GM21367 (cell line): ENCODE results near the gene LAMA3.
"Not testable (repeated sequence)": the region's sequence is repeated elsewhere in the genome, so short reads cannot be mapped to it uniquely, and the experiment has no call there.

Experiments
- ATAC-seq: cut with Tn5 transposase; IDR thresholded peaks from one replicate; pipeline ENCODE4 v1.9.1; 2021; ENCODE audit not compliant: unreplicated experiment

LAMA3 gene

GRCh38 chr18:23731861-23732260 is 42.6 kb downstream of the LAMA3 start:
- no peak for ATAC-seq

- ATAC-seq = no peak
Measured at GRCh38 chr18:23732439-23732838, 43.2 kb downstream of the LAMA3 start.

GRCh38 chr18:23733265-23733664 is 44.0 kb downstream of the LAMA3 start:
- ATAC-seq = not testable (repeated sequence)

- ATAC-seq = no peak
Measured at GRCh38 chr18:23733895-23734294, 44.6 kb downstream of the LAMA3 start.

- ATAC-seq = no peak
Measured at GRCh38 chr18:23735021-23735464, 45.8 kb downstream of the LAMA3 start.

- ATAC-seq = no peak
Measured at GRCh38 chr18:23737578-23737977, 48.3 kb downstream of the LAMA3 start.

GRCh38 chr18:23738151-23738550 is 48.9 kb downstream of the LAMA3 start:
- ATAC-seq = no peak

DNA sequence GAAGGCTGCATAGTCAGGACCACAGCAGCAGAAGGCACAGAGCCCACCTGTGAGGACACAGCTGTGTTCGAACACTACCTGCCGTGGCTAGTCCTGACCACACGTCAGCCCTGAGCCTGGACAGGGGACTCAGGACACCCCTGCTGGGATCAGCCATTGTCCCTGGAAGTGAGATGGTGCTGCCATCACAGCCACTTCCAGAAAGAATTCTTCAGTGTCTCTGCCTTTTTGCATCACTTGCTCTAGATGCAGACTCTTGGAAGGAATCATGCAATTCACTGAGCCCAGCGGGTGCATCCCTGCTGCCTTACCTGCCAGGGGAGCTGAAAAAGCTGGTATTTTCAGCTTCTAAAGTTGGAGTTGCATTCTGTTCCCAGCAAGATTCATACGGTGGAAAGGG is 49.3 kb downstream of the LAMA3 start:
- no peak for ATAC-seq

DNA sequence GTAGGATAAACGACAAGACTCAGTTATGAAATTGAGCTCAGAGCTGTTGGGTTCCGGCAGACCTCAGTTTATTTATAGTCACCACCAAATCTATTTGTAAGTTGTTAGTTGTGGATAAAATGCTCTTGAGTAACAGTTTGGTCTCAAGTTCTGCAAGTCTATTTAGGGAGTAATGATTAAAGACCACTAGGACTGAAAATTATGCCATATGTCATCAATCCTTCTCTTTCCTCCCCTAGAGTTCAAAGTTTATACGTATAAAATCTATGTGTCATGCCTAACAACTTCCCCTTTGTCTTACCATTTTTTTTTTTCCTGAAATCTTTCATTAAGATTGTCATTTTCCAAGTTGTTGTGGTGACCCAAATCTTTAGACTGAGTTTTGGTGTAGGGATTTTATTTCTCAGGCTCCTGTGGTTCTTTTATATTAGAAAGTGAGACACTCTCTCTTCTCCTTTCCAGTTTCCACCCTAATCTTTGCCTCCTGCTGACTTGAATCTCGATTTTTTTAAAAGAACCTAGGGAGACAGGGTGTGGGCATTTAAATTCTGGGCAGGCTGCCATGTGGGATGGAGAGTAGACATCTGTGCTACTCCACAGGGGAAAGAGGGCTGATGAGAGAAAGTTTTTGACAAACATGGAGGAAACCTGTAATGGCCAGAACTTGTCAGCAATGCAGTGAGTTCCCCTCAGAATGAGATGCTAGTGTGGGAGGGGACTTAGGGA is 51.0 kb downstream of the LAMA3 start:
- no peak for ATAC-seq

GRCh38 chr18:23741967-23742366 is 52.7 kb downstream of the LAMA3 start:
- not testable (repeated sequence) for ATAC-seq

DNA sequence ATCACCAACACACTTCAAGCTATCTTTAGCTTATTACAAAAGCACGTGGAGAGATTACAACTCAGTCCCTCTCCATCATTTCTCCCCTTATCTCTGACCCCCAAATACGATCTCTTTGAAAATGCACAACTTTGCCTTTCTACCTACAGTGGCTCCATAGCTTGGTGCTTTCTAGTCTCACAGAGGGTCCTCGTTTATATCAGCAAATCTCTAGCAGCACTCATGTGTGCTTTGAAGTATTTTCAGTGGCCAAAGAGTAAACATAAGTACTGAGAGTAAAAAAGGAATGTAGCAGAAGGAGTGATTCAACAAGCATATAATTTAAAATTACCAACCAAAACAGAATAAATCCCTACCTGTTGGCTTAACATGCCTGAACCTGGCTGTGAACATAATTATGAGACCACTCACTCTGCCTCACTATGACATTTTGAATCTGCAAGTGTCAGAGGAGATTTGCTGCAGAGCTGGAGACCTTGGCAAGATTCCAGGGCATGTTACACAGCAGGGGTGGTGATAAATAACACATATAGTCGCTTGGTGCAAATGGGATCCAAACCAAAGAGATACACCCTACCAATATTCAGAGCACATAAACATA is 54.6 kb downstream of the LAMA3 start:
- ATAC-seq = no peak

DNA sequence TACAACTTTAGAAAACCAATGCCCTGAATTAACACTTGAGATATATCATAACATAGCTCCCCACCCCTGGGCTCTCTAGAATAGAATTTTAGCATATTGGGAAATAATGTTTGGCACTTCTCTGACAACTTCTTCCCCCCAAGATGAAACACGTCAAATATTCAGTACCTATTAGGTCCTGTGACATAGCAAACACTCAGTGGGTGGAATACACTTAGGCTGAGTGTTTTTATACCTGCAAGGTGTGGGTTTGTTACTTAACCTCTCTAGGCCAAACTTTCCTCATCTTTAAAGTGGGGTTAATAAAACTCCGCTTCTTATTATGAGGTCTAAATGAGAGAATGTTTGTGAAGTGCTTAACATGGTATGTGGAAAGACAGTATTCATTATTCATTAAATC is 56.1 kb downstream of the LAMA3 start:
- ATAC-seq = no peak

DNA sequence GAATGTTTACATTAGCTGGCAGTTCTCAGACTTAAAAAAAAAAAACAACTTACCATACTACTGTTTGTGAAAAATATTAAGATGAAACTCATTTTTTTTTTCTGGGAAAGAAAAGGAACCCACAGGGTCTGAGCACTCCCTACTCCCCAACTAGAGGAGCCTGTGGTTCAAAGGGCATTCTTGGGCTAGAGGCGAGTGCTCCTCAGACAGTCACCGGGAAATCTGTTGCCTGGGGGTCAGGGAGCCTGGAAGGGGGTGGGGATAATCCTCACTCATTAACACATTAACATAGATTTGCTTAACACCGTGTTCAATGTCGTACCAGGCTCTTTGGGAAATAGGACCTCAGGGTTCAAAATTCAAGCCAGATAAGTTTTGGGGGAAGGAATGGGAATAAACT is 57.6 kb downstream of the LAMA3 start:
- ATAC-seq = no peak

DNA sequence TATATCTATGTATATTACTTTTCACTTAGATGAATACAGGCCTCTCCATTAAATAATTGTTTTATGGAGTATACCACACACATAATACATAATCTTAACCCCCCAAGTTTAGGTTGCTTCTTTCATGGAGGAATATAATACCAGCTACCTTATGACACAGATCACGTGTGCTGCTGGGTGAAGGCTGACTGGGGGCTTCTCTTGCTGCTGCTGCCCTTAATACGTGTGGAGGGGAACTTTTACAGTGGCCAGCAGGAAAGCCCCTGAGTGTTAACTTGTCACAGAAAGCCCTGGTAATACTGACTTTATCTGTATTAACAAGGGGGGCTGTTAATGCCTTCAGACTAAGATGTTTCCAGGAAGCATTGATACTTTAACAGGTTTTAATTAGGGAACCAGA is 63.1 kb downstream of the LAMA3 start:
- ATAC-seq = no peak

DNA sequence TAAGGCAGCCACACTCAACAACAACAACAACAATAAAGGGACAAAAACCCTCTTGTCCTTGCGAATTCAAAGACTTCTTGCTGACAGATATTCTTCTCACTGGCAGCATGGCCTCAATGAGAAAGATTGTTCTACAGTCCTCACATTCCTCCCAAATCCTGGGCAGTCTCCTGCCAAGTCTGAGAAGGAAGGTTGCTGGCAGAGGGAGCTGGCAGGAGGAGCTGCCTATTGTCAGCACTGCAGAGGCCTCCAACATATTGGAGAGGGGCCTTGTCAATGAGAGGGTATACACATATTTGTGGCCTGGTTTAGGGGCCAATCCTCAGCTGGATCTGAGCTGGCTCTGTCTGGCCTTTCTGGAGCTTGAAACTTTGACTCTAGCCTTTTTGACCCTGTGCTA is 63.5 kb downstream of the LAMA3 start:
- no peak for ATAC-seq

GRCh38 chr18:23756590-23757436 is 67.6 kb downstream of the LAMA3 start:
- no peak for ATAC-seq

DNA sequence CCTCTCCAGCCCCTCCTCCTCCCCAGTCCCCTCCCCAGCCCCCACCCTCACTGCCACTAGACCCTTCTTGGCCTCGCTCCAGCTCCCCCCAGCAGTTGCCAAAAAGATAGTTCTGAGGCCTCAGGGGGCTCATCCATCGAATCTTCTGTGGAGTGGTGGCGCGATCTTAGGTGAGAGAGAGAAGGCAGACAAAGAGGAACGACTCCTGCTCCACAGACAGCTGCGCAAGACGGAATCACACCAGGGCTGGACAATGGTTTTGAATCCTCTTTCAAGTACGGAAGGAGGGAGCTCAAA is 68.1 kb downstream of the LAMA3 start:
- ATAC-seq = no peak

DNA sequence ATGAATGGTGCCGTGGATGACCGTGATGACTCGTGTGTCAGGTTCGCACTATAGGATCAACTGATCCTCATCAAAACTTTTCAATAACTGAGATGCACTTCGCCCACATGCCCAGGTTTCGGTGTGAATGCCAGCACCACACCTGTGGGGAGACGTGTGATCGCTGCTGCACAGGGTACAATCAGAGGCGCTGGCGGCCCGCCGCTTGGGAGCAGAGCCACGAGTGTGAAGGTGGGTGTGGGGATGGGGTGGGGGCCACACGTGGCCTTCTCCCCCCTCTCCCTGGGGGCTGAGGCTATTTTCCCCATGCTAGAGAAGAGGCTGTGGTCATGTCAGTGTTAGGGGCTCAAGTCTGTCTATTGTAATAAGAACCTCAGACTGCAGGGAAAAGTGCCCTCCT is 69.0 kb downstream of the LAMA3 start:
- no peak for ATAC-seq

DNA sequence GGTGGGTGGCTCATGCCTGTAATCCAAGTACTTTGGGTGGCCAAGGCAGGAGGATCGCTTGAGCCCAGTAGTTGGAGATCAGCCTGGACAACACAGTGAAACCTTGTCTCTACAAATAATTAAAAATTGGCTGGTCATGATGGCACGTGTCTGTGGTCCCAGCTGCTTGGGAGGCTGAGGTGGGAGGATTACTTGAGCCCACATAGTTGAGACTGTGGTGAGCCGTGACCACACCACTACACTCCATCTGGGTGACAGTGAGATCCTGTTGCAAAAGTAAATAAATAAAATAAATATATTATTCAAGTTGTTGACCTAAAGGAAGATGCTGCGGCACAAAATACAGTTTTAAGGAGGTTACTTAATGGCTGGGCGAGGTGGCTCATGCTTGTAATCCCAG is 72.7 kb downstream of the LAMA3 start:
- ATAC-seq = no peak

DNA sequence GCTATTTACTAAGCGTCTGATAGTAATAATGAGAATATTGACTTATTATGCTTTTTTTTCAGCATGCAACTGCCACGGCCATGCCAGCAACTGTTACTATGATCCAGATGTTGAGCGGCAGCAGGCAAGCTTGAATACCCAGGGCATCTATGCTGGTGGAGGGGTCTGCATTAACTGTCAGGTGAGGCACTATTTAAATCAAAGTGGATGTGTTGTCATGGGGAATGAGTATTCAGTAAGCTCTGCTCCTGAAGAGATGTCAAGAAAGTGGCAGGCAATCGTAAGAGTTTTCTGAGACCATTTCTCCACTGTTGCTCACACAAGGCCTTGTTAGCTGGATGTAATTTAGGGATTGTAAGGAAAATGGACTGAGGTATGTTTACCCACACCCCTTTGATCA is 74.1 kb downstream of the LAMA3 start:
- no peak for ATAC-seq

DNA sequence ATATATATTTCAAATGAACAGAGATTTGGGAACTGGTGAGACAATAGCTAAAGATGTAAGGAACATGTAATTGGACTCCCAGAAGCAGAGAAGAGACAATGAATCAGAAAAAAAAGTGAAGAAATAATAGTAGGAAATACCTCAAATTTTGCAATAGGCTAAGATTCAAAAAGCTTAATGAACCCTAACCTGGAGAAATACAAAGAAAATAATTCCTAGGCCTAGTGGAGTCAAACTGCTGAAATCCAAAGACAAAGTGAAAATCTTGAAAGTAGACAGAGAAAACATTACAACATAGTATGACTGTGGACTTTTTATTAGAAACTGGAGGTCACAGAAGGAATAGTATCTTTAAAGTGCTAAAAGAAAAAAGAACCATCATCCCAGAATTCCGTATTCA is 76.7 kb downstream of the LAMA3 start:
- no peak for ATAC-seq

DNA sequence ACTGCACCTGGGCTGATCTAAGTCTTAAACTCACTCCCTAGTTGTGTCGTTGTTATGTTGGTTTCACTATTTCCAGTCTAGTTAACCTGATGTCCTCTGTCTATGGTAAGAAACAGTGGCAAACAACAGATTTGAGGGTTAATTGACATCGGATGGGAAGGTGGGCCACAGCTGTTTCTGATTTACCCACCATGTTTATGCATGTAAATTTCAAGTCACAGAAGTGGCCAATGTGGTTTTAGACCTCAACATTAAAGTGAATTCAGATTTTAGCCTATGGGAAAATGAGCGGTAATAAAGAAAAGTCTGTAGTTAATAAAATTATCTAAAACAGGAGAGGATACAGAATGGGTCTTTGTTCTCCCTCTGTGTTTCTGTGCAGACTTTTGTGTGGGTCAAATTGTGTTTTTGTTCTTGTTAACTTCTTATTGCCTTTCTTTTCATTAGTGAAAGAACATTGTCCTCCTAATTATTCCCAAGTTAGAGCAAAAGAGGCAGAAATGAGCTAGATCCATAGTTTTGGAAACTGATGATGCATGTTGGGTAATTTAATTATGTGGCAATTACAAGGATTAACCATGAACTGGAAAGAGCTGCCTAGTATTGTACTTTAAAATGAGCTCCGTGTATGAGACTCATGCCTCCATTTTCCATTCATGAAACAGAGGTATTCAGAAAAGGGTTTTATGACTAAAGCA is 83.2 kb downstream of the LAMA3 start:
- ATAC-seq = no peak
